ENCODE measurements around the gene CCNC.
A peak's percentile ranks its signal among the peaks of the same experiment; 100 is the strongest.

CCNC gene

GRCh38 chr6:99521633-99522151, 46.8 kb downstream of the CCNC start (continued):
- TF ChIP-seq, protein P1, sequence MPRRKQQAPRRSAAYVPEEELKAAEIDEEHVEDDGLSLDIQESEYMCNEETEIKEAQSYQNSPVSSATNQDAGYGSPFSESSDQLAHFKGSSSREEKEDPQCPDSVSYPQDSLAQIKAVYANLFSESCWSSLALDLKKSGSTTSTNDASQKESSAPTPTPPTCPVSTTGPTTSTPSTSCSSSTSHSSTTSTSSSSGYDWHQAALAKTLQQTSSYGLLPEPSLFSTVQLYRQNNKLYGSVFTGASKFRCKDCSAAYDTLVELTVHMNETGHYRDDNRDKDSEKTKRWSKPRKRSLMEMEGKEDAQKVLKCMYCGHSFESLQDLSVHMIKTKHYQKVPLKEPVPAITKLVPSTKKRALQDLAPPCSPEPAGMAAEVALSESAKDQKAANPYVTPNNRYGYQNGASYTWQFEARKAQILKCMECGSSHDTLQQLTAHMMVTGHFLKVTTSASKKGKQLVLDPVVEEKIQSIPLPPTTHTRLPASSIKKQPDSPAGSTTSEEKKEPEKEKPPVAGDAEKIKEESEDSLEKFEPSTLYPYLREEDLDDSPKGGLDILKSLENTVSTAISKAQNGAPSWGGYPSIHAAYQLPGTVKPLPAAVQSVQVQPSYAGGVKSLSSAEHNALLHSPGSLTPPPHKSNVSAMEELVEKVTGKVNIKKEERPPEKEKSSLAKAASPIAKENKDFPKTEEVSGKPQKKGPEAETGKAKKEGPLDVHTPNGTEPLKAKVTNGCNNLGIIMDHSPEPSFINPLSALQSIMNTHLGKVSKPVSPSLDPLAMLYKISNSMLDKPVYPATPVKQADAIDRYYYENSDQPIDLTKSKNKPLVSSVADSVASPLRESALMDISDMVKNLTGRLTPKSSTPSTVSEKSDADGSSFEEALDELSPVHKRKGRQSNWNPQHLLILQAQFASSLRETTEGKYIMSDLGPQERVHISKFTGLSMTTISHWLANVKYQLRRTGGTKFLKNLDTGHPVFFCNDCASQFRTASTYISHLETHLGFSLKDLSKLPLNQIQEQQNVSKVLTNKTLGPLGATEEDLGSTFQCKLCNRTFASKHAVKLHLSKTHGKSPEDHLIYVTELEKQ (tag by site-specific recombination; IDR thresholded peaks at IDR 0.05; ENCODE audit: borderline replicate concordance), result no peak
- TF ChIP-seq, protein P2, sequence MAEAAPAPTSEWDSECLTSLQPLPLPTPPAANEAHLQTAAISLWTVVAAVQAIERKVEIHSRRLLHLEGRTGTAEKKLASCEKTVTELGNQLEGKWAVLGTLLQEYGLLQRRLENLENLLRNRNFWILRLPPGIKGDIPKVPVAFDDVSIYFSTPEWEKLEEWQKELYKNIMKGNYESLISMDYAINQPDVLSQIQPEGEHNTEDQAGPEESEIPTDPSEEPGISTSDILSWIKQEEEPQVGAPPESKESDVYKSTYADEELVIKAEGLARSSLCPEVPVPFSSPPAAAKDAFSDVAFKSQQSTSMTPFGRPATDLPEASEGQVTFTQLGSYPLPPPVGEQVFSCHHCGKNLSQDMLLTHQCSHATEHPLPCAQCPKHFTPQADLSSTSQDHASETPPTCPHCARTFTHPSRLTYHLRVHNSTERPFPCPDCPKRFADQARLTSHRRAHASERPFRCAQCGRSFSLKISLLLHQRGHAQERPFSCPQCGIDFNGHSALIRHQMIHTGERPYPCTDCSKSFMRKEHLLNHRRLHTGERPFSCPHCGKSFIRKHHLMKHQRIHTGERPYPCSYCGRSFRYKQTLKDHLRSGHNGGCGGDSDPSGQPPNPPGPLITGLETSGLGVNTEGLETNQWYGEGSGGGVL (tag by site-specific recombination; IDR thresholded peaks at IDR 0.05), result no peak
- TF ChIP-seq ZNF266 (tag by site-specific recombination; IDR thresholded peaks at IDR 0.05; ENCODE audit: low read depth) (no peak), ZEB2 (tag by site-specific recombination; IDR thresholded peaks at IDR 0.05) (no peak), ZNF174 (tag by site-specific recombination; IDR thresholded peaks at IDR 0.05) (no peak), ZNF704 (tag by site-specific recombination; IDR thresholded peaks at IDR 0.05) (no peak), ZNF596 (tag by site-specific recombination; IDR thresholded peaks at IDR 0.05) (no peak), PRDM10 (tag by site-specific recombination; IDR thresholded peaks at IDR 0.05) (no peak), ZNF280C (tag by site-specific recombination; IDR thresholded peaks at IDR 0.05) (no peak), GLI2 (tag by site-specific recombination; IDR thresholded peaks at IDR 0.05; ENCODE audit: borderline replicate concordance, low read depth) (no peak), ZBTB17 (tag by site-specific recombination; IDR thresholded peaks at IDR 0.05) (peak; percentile 56; the same call in 1 of the 2 replicates), REPIN1 (tag by site-specific recombination; IDR thresholded peaks at IDR 0.05; ENCODE audit: low read depth) (no peak), ZFP69B (tag by site-specific recombination; IDR thresholded peaks at IDR 0.05) (no peak), ZNF311 (tag by site-specific recombination; IDR thresholded peaks at IDR 0.05; ENCODE audit: borderline replicate concordance) (no peak), KLF7 (tag by site-specific recombination; IDR thresholded peaks at IDR 0.05; ENCODE audit: borderline replicate concordance) (no peak)
- TF ChIP-seq, protein P3, sequence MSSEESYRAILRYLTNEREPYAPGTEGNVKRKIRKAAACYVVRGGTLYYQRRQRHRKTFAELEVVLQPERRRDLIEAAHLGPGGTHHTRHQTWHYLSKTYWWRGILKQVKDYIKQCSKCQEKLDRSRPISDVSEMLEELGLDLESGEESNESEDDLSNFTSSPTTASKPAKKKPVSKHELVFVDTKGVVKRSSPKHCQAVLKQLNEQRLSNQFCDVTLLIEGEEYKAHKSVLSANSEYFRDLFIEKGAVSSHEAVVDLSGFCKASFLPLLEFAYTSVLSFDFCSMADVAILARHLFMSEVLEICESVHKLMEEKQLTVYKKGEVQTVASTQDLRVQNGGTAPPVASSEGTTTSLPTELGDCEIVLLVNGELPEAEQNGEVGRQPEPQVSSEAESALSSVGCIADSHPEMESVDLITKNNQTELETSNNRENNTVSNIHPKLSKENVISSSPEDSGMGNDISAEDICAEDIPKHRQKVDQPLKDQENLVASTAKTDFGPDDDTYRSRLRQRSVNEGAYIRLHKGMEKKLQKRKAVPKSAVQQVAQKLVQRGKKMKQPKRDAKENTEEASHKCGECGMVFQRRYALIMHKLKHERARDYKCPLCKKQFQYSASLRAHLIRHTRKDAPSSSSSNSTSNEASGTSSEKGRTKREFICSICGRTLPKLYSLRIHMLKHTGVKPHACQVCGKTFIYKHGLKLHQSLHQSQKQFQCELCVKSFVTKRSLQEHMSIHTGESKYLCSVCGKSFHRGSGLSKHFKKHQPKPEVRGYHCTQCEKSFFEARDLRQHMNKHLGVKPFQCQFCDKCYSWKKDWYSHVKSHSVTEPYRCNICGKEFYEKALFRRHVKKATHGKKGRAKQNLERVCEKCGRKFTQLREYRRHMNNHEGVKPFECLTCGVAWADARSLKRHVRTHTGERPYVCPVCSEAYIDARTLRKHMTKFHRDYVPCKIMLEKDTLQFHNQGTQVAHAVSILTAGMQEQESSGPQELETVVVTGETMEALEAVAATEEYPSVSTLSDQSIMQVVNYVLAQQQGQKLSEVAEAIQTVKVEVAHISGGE (tag by site-specific recombination; conservative IDR thresholded peaks at IDR 0.05; ENCODE audit: low read depth), result no peak
- TF ChIP-seq, protein P4, sequence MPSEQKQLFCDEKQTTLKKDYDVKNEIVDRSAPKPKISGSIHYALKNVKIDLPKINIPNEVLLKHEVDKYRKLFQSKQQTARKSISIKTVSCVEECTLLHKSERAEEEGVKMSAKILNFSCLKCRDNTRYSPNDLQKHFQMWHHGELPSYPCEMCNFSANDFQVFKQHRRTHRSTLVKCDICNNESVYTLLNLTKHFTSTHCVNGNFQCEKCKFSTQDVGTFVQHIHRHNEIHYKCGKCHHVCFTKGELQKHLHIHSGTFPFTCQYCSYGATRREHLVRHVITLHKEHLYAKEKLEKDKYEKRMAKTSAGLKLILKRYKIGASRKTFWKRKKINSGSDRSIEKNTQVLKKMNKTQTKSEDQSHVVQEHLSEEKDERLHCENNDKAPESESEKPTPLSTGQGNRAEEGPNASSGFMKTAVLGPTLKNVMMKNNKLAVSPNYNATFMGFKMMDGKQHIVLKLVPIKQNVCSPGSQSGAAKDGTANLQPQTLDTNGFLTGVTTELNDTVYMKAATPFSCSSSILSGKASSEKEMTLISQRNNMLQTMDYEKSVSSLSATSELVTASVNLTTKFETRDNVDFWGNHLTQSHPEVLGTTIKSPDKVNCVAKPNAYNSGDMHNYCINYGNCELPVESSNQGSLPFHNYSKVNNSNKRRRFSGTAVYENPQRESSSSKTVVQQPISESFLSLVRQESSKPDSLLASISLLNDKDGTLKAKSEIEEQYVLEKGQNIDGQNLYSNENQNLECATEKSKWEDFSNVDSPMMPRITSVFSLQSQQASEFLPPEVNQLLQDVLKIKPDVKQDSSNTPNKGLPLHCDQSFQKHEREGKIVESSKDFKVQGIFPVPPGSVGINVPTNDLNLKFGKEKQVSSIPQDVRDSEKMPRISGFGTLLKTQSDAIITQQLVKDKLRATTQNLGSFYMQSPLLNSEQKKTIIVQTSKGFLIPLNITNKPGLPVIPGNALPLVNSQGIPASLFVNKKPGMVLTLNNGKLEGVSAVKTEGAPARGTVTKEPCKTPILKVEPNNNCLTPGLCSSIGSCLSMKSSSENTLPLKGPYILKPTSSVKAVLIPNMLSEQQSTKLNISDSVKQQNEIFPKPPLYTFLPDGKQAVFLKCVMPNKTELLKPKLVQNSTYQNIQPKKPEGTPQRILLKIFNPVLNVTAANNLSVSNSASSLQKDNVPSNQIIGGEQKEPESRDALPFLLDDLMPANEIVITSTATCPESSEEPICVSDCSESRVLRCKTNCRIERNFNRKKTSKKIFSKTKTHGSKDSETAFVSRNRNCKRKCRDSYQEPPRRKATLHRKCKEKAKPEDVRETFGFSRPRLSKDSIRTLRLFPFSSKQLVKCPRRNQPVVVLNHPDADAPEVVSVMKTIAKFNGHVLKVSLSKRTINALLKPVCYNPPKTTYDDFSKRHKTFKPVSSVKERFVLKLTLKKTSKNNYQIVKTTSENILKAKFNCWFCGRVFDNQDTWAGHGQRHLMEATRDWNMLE (tag by site-specific recombination; conservative IDR thresholded peaks at IDR 0.05; ENCODE audit: low read depth), result no peak

All from HEK293 (cell line).